ENCODE data around the gene CLCN7. TPM values are rescaled to one million over a fixed set of nuclear protein-coding genes. Genes with fewer than 3 reads are reported as not detected.

The CLCN7 gene
- total RNA-seq, 4 donors from 2014 or later, result 50.3 to 144 (median 89.9) TPM

GRCh38 chr16:1460602-1461138, 14.2 kb downstream of the CLCN7 start:
- TF ChIP-seq POLR2A (IDR thresholded peaks at IDR 0.05) (no peak), CTCF (IDR thresholded peaks at IDR 0.05) (no peak)

DNA sequence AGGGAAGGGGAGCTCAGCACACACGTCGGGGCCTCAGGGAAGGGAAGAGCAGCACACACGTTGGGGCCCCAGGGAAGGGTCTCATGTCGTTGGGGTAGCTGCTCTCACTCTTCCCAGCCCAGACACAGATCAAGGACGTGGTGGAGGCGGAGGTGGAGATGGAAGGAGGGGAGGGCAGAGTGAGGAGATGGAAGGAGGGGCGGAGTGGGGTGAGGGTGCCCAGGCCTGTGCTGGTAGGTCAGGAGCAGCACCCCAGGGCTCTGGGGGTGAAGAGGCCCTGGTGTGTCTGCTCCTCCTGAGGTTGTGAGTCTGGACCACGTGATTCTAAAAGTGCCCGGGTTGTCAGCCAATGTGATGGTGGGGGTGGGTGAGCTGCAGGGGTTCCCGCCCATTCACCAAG, 14.9 kb downstream of the CLCN7 start:
- Histone ChIP-seq H3K36me3 (peaks cover 30 to 32% of the 10 kb centered on the region in 2 donors), H3K9me3 (no peaks in the 10 kb centered on the region), H3K4me3 (replicated peaks in 1 of 3) (no peak overlapping the region), H3K27me3 (no peaks in the 10 kb centered on the region), H3K27ac (no peak overlapping the region), H3K4me1 (no peaks in the 10 kb centered on the region)
- WGBS, 2 donors, result 86 to 88% methylated on average over 10 of the region's 10 CpGs
- no peak for DNase-seq
- intact Hi-C loops (cut with DNase I), result no loop called here
- TF ChIP-seq POLR2A (IDR thresholded peaks at IDR 0.05) (no peak), CTCF (IDR thresholded peaks at IDR 0.05) (no peak)

More at GRCh38 chr16:1460602-1461138, 14.2 kb downstream of the CLCN7 start:
- no peak for DNase-seq
- Histone ChIP-seq H3K27ac (no peak overlapping the region), H3K4me1 (no peaks in the 10 kb centered on the region), H3K36me3 (peaks cover 22 to 25% of the 10 kb centered on the region in 2 donors), H3K27me3 (no peaks in the 10 kb centered on the region), H3K4me3 (replicated peaks in 1 of 3) (no peak overlapping the region), H3K9me3 (no peaks in the 10 kb centered on the region)
- intact Hi-C loops (cut with DNase I), result no loop called here
- WGBS, 2 donors, result 94 to 100% methylated on average over 2 to 13 of the region's 30 CpGs

DNA sequence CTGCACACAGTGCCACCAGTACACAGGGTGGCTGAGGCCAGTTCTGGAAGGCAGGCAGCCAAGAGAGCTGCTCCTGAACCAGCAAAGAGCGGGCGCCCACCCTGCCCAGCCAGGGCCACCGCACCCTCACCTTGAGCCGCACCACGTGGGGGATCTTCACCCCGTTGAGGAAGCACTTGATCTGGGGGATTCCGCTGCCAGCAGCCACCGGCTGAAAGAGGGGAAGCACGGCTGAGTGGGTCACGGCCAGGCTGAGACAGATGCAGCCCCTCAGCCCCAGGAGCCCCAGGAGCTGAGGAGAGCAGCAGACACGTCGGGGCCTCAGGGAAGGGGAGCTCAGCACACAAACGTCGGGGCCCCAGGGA, 15.9 kb downstream of the CLCN7 start:
- intact Hi-C loops (cut with DNase I), result no loop called here
- TF ChIP-seq POLR2A (IDR thresholded peaks at IDR 0.05) (no peak), CTCF (IDR thresholded peaks at IDR 0.05) (no peak)
- Histone ChIP-seq H3K4me3 (replicated peaks in 1 of 3) (no peak overlapping the region), H3K36me3 (peaks cover 38 to 42% of the 10 kb centered on the region in 2 donors), H3K27me3 (no peaks in the 10 kb centered on the region), H3K9me3 (no peaks in the 10 kb centered on the region), H3K4me1 (no peaks in the 10 kb centered on the region), H3K27ac (no peak overlapping the region)
- DNase-seq, result no peak
- 84 to 89% methylated on average over 11 to 14 of the region's 14 CpGs for WGBS, 2 donors

GRCh38 chr16:1458336-1458976, 16.4 kb downstream of the CLCN7 start:
- H3K36me3 ChIP-seq, result peaks cover 43 to 47% of the 10 kb centered on the region in 2 donors

DNA sequence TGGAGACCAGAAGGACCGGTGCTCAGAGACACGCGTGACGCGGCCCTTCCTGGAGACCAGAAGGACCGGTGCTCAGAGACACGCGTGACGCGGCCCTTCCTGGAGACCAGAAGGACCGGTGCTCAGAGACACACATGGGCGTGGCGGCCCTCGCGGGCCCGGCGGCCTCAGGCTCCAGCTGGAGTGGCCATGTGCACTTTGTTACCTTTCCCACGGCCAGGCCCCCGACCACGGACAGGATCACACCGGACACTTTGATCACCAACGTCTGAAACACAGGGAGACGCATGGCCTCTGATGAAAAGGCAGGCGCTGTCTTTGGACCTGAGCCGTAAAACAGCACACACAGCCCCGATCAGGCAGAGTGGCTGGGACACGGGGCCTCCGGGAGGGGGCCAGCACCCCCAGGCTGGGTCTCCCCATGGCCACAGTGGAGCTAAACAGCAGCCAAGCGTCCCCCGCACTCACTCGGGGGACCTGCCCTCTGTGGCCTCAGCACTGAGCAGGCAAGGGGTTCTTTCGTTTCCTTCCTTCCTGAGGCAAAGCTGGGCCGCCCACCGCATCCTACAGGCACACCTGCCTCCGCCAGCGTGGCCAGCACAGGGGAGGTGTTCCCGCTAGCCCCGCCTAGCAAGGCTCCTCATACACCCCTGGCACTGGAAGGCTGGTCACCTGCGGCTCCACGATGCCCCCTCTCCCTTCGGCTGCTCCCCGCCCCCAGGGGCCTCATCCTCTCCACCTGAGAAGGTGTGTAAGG, 17.2 kb downstream of the CLCN7 start:
- H3K36me3 ChIP-seq, result peaks cover 50 to 54% of the 10 kb centered on the region in 2 donors
- no peaks in the 10 kb centered on the region for H3K27me3 ChIP-seq
- H3K27ac ChIP-seq, result no peak overlapping the region
- intact Hi-C loops (cut with DNase I), result no loop called here
- WGBS, 2 donors, result 88 to 93% methylated on average over 17 to 36 of the region's 42 CpGs
- DNase-seq, result no peak
- H3K9me3 ChIP-seq, result no peaks in the 10 kb centered on the region
- no peak overlapping the region for H3K4me3 ChIP-seq (replicated peaks in 1 of 3)
- H3K4me1 ChIP-seq, result no peaks in the 10 kb centered on the region
- TF ChIP-seq POLR2A (IDR thresholded peaks at IDR 0.05), result no peak
- no peak for TF ChIP-seq CTCF (IDR thresholded peaks at IDR 0.05)

More at GRCh38 chr16:1458336-1458976, 16.4 kb downstream of the CLCN7 start:
- no peak overlapping the region for H3K4me3 ChIP-seq (replicated peaks in 1 of 3)
- DNase-seq, result no peak
- intact Hi-C loops (cut with DNase I), result no loop called here
- no peaks in the 10 kb centered on the region for H3K4me1 ChIP-seq
- no peak for TF ChIP-seq POLR2A (IDR thresholded peaks at IDR 0.05)
- H3K27me3 ChIP-seq, result no peaks in the 10 kb centered on the region
- no peaks in the 10 kb centered on the region for H3K9me3 ChIP-seq
- WGBS, 2 donors, result 97 to 98% methylated on average over 16 to 22 of the region's 26 CpGs
- H3K27ac ChIP-seq, result no peak overlapping the region

Data from thyroid gland (tissue), 4 donors.